RWPE2 (cell line): Measurements from ENCODE around the gene MED9.

Experiments used
- ATAC-seq: fragments of 200-7000 bp; cut with Tn5 transposase; 3 replicates; pipeline ENCODE4 v1.9.1; 2021; ENCODE audit warnings: low read depth
- DNase-seq: peaks from one replicate; pipeline ENCODE4 v3.0.0-alpha.2; 2020; ENCODE audit warnings: low spot score
- H3K27ac ChIP-seq: fragments of 450-650 bp; 2 replicates; pipeline ENCODE4 v1.5.1; 2017; ENCODE audit warnings: mild to moderate bottlenecking; ENCODE audit not compliant: poor library complexity, severe bottlenecking
- H3K27me3 ChIP-seq: fragments of 250-450 bp; sonication (Bioruptor Pico); 2 replicates; pipeline ENCODE4 v1.5.1; 2021; ENCODE audit warnings: mild to moderate bottlenecking, moderate library complexity; ENCODE audit not compliant: insufficient read depth, poor library complexity, severe bottlenecking
- H3K36me3 ChIP-seq: fragments of 250-450 bp; sonication (Bioruptor Pico); 2 replicates; pipeline ENCODE4 v1.5.1; 2020; ENCODE audit warnings: low read depth, mild to moderate bottlenecking, moderate library complexity
- H3K4me1 ChIP-seq: fragments of 250-450 bp; sonication (Bioruptor Pico); 2 replicates; pipeline ENCODE4 v1.5.1; 2021; ENCODE audit warnings: mild to moderate bottlenecking, moderate library complexity; ENCODE audit not compliant: insufficient read depth, poor library complexity, severe bottlenecking
- H3K4me3 ChIP-seq: fragments of 250-450 bp; sonication (Bioruptor Pico); 2 replicates; pipeline ENCODE4 v1.5.1; 2021; ENCODE audit warnings: mild to moderate bottlenecking, moderate library complexity; ENCODE audit not compliant: severe bottlenecking
- H3K9me3 ChIP-seq: fragments of 250-450 bp; sonication (Bioruptor Pico); 2 replicates; pipeline ENCODE4 v1.5.1; 2021; ENCODE audit warnings: mild to moderate bottlenecking, moderate library complexity; ENCODE audit not compliant: severe bottlenecking
- CTCF ChIP-seq: fragments of 450-650 bp; IDR thresholded peaks from one replicate; pipeline ENCODE4 v1.5.1; 2017; ENCODE audit warnings: mild to moderate bottlenecking, moderate library complexity; ENCODE audit not compliant: poor library complexity, severe bottlenecking

Gene MED9

GRCh38 chr17:17497065-17497844 is 20.5 kb downstream of the MED9 start:
- Histone ChIP-seq H3K9me3 (no peaks in the 10 kb centered on the region), H3K4me1 (peaks cover 4% of the 10 kb centered on the region), H3K4me3 (peak overlapping the region; percentile 34), H3K27ac (no peak overlapping the region), H3K27me3 (peaks cover 14% of the 10 kb centered on the region), H3K36me3 (0 out of 2 replicates have a peak, but pooled peaks cover 2% of the 10 kb centered on the region)
- peak; percentile 75 for TF ChIP-seq CTCF
- DNase-seq (peak; percentile 60), ATAC-seq (no peak)

GRCh38 chr17:17497845-17498520 is 21.2 kb downstream of the MED9 start:
- peaks cover 14% of the 10 kb centered on the region for H3K27me3 ChIP-seq
- ATAC-seq: no peak
- TF ChIP-seq CTCF: no peak
- H3K27ac ChIP-seq: no peak overlapping the region
- H3K4me3 ChIP-seq: no peak overlapping the region
- H3K36me3 ChIP-seq: no peaks in the 10 kb centered on the region
- peaks cover 4% of the 10 kb centered on the region for H3K4me1 ChIP-seq
- no peaks in the 10 kb centered on the region for H3K9me3 ChIP-seq
- no peak for DNase-seq

GRCh38 chr17:17498606-17499301 is 22.0 kb downstream of the MED9 start:
- no peak for TF ChIP-seq CTCF
- ATAC-seq (no peak), DNase-seq (peak; percentile 49)
- peaks cover 4% of the 10 kb centered on the region for H3K4me1 ChIP-seq
- no peaks in the 10 kb centered on the region for H3K36me3 ChIP-seq
- no peak overlapping the region for H3K4me3 ChIP-seq
- no peak overlapping the region for H3K27ac ChIP-seq
- peaks cover 14% of the 10 kb centered on the region for H3K27me3 ChIP-seq
- no peaks in the 10 kb centered on the region for H3K9me3 ChIP-seq

GRCh38 chr17:17499402-17500145 is 22.8 kb downstream of the MED9 start:
- H3K4me1 ChIP-seq: peaks cover 4% of the 10 kb centered on the region
- no peak overlapping the region for H3K4me3 ChIP-seq
- peak; percentile 29 for DNase-seq
- ATAC-seq: no peak
- H3K27ac ChIP-seq: no peak overlapping the region
- no peaks in the 10 kb centered on the region for H3K36me3 ChIP-seq
- peaks cover 14% of the 10 kb centered on the region for H3K27me3 ChIP-seq
- TF ChIP-seq CTCF: no peak
- no peaks in the 10 kb centered on the region for H3K9me3 ChIP-seq
